HepG2 (cell line): Measurements from ENCODE around the gene CIT. TPM values are rescaled to one million over a fixed set of nuclear protein-coding genes. Genes with fewer than 3 reads are reported as not detected.
A peak's percentile ranks its signal among the peaks of the same experiment; 100 is the strongest.

Experiments
- ATAC-seq: fragments of 200-7000 bp; cut with Tn5 transposase; 3 replicates; pipeline ENCODE4 v1.9.1; 2020; ENCODE audit warnings: mild to moderate bottlenecking, moderate library complexity
- BruUV-seq: library from RNA; stranded (reverse); fragments of 400-500 nt; replicated peaks from 2 replicates; lab custom pipeline; 2021; lab: Mats Ljungman, UMichigan
- CTCF ChIA-PET: fragments of 300-600 bp; formaldehyde crosslinking; extraction: SDS; loops from one replicate; lab custom pipeline; 2021; ENCODE audit warnings: low total read pairs, inconsistent platforms, low intra/inter-chr PET ratio; lab: Yijun Ruan, JAX
- POLR2A ChIA-PET: fragments of 350-600 bp; sonication (Branson Sonifier 250); formaldehyde crosslinking; loops from one replicate; lab custom pipeline; 2020; ENCODE audit warnings: antibody characterized with exemption, inconsistent platforms; lab: Yijun Ruan, JAX
- DNase-seq: peaks from one replicate; pipeline ENCODE4 v3.0.0-alpha.2; 2015; ENCODE audit warnings: low spot score
- FAIRE-seq: peaks from 3 replicates; lab custom pipeline; 2011; peaks lifted over from hg19 to GRCh38; lab: Jason Lieb, UNC
- H2AFZ ChIP-seq: one replicate; pipeline ENCODE4 v1.6.1; 2011; ENCODE audit warnings: low read length, inconsistent platforms
- H3K27ac ChIP-seq: fragments of 300-600 bp; 3 replicates; pipeline ENCODE4 v1.8.0; 2011; ENCODE audit warnings: mixed run types, mild to moderate bottlenecking, mixed read lengths, low read length, inconsistent platforms; ENCODE audit not compliant: insufficient read depth; ENCODE audit errors: extremely low read length
- H3K27me3 ChIP-seq, 2 experiments: fragments of 200-600 bp in 1 of 2; 2 replicates in 1 of 2; 3 replicates in 1 of 2; pipeline versions ENCODE4 v1.6.0 to v1.8.0; 2011; ENCODE audit warnings: low read length in 2 of 2, mild to moderate bottlenecking in 2 of 2, moderate library complexity in 2 of 2, inconsistent platforms in 1 of 2; ENCODE audit not compliant: insufficient read depth in 2 of 2, control insufficient read depth in 1 of 2
- H3K36me3 ChIP-seq, 2 experiments: fragments of 200-600 bp in 1 of 2; replicated peaks in 1 of 2; 2 replicates in 1 of 2; 3 replicates in 1 of 2; pipeline versions ENCODE4 v1.5.1 to v1.8.0; 2011; ENCODE audit warnings: low read length in 2 of 2, inconsistent platforms in 1 of 2; ENCODE audit not compliant: insufficient read depth in 2 of 2, control insufficient read depth in 1 of 2
- H3K4me1 ChIP-seq: 2 replicates; pipeline ENCODE4 v1.5.1; 2012; ENCODE audit warnings: low read length, inconsistent platforms; ENCODE audit not compliant: insufficient read depth
- H3K4me2 ChIP-seq: 2 replicates; pipeline ENCODE4 v1.6.0; 2011; ENCODE audit warnings: low read depth, low read length, inconsistent platforms
- H3K4me3 ChIP-seq, 3 experiments: fragments of 200-600 bp in 1 of 3; sonication (generic), shearing (Covaris generic) in 1 of 3; replicated peaks in 1 of 3; 2 replicates each; pipeline ENCODE4 v1.5.1; 2011 to 2016; ENCODE audit warnings: low read length in 3 of 3, inconsistent platforms in 2 of 3, low read depth in 2 of 3, mild to moderate bottlenecking in 2 of 3, control low read depth in 1 of 3, mixed read lengths in 1 of 3; ENCODE audit not compliant: insufficient read depth in 1 of 3
- H3K79me2 ChIP-seq: one replicate; pipeline ENCODE4 v1.6.1; 2011; ENCODE audit warnings: low read length, inconsistent platforms; ENCODE audit not compliant: insufficient read depth
- H3K9ac ChIP-seq: 2 replicates; pipeline ENCODE4 v1.6.0; 2011; ENCODE audit warnings: mild to moderate bottlenecking, low read depth, low read length, inconsistent platforms; ENCODE audit not compliant: insufficient read depth
- H3K9me3 ChIP-seq: 2 replicates; pipeline ENCODE4 v1.5.1; 2012; ENCODE audit warnings: mild to moderate bottlenecking, low read length
- H4K20me1 ChIP-seq: 2 replicates; pipeline ENCODE4 v1.6.0; 2011; ENCODE audit warnings: inconsistent platforms, mild to moderate bottlenecking, low read length, moderate library complexity; ENCODE audit not compliant: insufficient read depth
- ARHGAP35 ChIP-seq: sonication (generic); formaldehyde crosslinking; IDR thresholded peaks from 2 replicates; pipeline ENCODE4 v1.9.0; 2022; ENCODE audit warnings: mild to moderate bottlenecking, inconsistent platforms, moderate library complexity, missing genetic modification reagents, borderline replicate concordance
- MAFF ChIP-seq: IDR thresholded peaks from 2 replicates; pipeline ENCODE4 v1.6.1; 2011; ENCODE audit warnings: low read depth, low read length, improper control_type of control experiment
- MAFK ChIP-seq, 2 experiments: IDR thresholded peaks in 1 of 2; conservative IDR thresholded peaks in 1 of 2; 2 replicates each; pipeline ENCODE4 v1.6.1; 2011; ENCODE audit warnings: improper control_type of control experiment in 2 of 2, low read length in 2 of 2
- PRDM10 ChIP-seq: sonication (generic); formaldehyde crosslinking; IDR thresholded peaks from 2 replicates; pipeline ENCODE4 v1.4.0; 2020; ENCODE audit warnings: low read depth, missing genetic modification reagents
- ZMYM4 ChIP-seq: sonication (generic); formaldehyde crosslinking; IDR thresholded peaks from 2 replicates; pipeline ENCODE4 v1.8.1; 2023; ENCODE audit warnings: mild to moderate bottlenecking, missing genetic modification reagents
- WGBS: methylation state at CpG from one replicate; pipeline ENCODE4 v1.1.6; 2017; ENCODE audit warnings: low lambda C conversion rate; 5-methylcytosine and 5-hydroxymethylcytosine counted together
- in situ Hi-C: cut with HindIII; loops from 2 replicates; pipeline ENCODE4 v1.10.0; 2017; ENCODE audit warnings: low pct_unique_long_range_greater_than_20kb; ENCODE audit not compliant: extremely low pct_ligation_motif_present
- intact Hi-C: fragments of 100-400 bp; cut with micrococcal nuclease; formaldehyde crosslinking; loops from one replicate; pipeline ENCODE4 v1.10.0; 2022; ENCODE audit not compliant: unreplicated experiment
- polyA plus RNA-seq, 8 experiments: library from polyadenylated mRNA; depleted of rRNA in 3 of 8; stranded (reverse) in 7 of 8; unstranded in 1 of 8; fragments of >200 nt; fragmentation: Illumina TruSeq in 4 of 8; extraction: Trizol in 4 of 8; gene quantifications; 2 replicates each; pipeline versions ENCODE4 v1.2.1 to v1.2.3, GENCODE V29; 2011 to 2016; ENCODE audit warnings: low read depth in 4 of 8, missing spikeins in 1 of 8, mixed read lengths in 1 of 8; ENCODE audit not compliant: insufficient read depth in 1 of 8
- total RNA-seq, 5 experiments: library from RNA; depleted of rRNA; stranded (reverse); fragments of >200 nt; fragmentation: Illumina TruSeq; extraction: Trizol; gene quantifications; 2 replicates each; pipeline ENCODE4 v1.2.3, GENCODE V29; 2016; ENCODE audit warnings: low read depth in 1 of 5
- TF ChIP-seq, protein P1 (sequence below): IDR thresholded peaks from 2 replicates; pipeline ENCODE4 v1.6.1; 2016
- TF ChIP-seq, protein P2 (sequence below): sonication (generic); formaldehyde crosslinking; IDR thresholded peaks from 2 replicates; pipeline ENCODE4 v1.5.1; 2020; ENCODE audit warnings: mild to moderate bottlenecking, missing genetic modification reagents

CIT gene
- total and polyA plus RNA-seq, 2 of the 13 experiments (the other 11 are each of a cell fraction or from before 2014, with no cell fraction given) = 7.7 to 11.7 TPM

DNA sequence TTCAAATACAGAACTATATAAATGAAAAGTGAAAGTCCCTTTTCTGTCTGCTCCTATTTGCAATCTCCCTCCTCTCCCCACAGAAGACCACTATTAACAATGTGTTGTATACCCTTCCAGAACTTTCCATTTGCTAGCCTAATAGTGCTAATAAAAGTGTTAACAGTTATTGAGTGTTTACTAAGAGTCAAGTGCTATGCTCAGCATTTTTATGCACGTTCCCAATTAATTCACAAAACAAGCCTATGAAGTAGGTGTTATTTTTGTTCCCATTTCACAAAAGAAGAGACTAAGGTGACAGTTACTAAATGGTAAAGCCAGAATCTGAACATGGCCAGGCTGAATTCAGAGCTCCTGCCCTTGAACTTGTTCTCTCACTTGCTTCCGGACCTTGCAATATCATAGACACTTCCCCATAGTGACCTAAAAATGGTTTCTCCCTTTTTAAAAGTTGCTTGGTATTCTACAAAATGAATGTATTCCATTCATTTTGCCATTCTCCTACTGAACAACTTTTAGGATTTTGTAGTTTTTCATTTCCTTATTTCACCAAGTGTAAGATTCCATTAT is 210.8 kb downstream of the CIT start:
- no peak overlapping the region for H2AFZ ChIP-seq
- CTCF ChIA-PET = no interaction called here
- no peak for ATAC-seq
- H3K36me3 ChIP-seq = peaks cover 0 to 9% of the 10 kb centered on the region in 2 experiments; a peak in 2 of 5 replicates
- DNase-seq = no peak
- no peak for FAIRE-seq
- H3K4me3 ChIP-seq = no peak overlapping the region
- H3K27ac ChIP-seq = no peak overlapping the region
- H3K4me2 ChIP-seq = no peak overlapping the region
- no TSS peak for BruUV-seq
- H3K9me3 ChIP-seq = no peaks in the 10 kb centered on the region
- H4K20me1 ChIP-seq = peaks cover 10% of the 10 kb centered on the region
- in situ Hi-C loops = no loop called here
- H3K9ac ChIP-seq = no peak overlapping the region
- peaks cover 43% of the 10 kb centered on the region for H3K4me1 ChIP-seq
- H3K27me3 ChIP-seq = no peaks in the 10 kb centered on the region; a peak in 1 of 5 replicates
- POLR2A ChIA-PET = no interaction called here
- intact Hi-C loops = no loop called here
- peaks cover 13% of the 10 kb centered on the region for H3K79me2 ChIP-seq
- 40% methylated on average over 2 of the region's 2 CpGs for WGBS
- TF ChIP-seq PRDM10 (CRISPR knock-in tag) (peak; percentile 57; the same call in 1 of the 2 replicates), ARHGAP35 (CRISPR knock-in tag) (no peak), ZMYM4 (CRISPR knock-in tag) (no peak), MAFF (peak; percentile 29; the same call in 1 of the 2 replicates), MAFK (conservative IDR thresholded peaks at IDR 0.05 in 1 of 2, IDR thresholded peaks at IDR 0.05 in 1 of 2; ENCODE audit: low read length in 2 of 2) (peak in 1 of 2 experiments; percentile 72; a peak in 2 of 4 replicates)
- TF ChIP-seq, protein P1, sequence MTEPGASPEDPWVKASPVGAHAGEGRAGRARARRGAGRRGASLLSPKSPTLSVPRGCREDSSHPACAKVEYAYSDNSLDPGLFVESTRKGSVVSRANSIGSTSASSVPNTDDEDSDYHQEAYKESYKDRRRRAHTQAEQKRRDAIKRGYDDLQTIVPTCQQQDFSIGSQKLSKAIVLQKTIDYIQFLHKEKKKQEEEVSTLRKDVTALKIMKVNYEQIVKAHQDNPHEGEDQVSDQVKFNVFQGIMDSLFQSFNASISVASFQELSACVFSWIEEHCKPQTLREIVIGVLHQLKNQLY (CRISPR knock-in tag) = no peak
- TF ChIP-seq, protein P2, sequence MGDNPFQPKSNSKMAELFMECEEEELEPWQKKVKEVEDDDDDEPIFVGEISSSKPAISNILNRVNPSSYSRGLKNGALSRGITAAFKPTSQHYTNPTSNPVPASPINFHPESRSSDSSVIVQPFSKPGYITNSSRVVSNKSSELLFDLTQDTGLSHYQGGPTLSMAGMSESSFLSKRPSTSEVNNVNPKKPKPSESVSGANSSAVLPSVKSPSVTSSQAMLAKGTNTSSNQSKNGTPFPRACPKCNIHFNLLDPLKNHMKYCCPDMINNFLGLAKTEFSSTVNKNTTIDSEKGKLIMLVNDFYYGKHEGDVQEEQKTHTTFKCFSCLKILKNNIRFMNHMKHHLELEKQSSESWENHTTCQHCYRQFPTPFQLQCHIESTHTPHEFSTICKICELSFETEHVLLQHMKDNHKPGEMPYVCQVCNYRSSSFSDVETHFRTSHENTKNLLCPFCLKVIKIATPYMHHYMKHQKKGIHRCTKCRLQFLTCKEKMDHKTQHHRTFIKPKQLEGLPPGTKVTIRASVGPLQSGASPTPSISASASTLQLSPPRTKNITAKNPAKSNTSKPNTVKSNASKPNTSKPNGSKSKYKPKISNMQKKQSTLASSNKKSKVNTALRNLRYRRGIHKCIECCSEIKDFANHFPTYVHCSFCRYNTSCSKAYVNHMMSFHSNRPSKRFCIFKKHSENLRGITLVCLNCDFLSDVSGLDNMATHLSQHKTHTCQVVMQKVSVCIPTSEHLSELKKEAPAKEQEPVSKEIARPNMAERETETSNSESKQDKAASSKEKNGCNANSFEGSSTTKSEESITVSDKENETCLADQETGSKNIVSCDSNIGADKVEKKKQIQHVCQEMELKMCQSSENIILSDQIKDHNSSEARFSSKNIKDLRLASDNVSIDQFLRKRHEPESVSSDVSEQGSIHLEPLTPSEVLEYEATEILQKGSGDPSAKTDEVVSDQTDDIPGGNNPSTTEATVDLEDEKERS (CRISPR knock-in tag) = no peak
